ENCODE measurements around the gene CIRBP. TPM values are rescaled to one million over a fixed set of nuclear protein-coding genes. Genes with fewer than 3 reads are reported as not detected.

The CIRBP gene
- total RNA-seq, 1 donor from 2014 or later: 403 TPM

DNA sequence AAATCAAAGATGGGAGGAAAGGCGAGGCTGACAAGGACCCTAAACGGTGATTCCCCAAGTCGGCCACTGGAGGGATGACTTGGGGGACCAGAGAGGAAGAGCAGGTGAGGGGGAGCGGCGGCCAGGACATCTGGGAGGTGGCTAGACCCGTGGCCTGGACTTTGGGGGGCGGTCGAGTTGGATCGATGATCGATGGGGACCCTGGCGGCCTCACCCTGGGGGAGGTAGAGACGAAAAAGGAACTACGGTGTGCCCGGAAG is 7.7 kb upstream of the CIRBP start:
- TF ChIP-seq, protein P1, sequence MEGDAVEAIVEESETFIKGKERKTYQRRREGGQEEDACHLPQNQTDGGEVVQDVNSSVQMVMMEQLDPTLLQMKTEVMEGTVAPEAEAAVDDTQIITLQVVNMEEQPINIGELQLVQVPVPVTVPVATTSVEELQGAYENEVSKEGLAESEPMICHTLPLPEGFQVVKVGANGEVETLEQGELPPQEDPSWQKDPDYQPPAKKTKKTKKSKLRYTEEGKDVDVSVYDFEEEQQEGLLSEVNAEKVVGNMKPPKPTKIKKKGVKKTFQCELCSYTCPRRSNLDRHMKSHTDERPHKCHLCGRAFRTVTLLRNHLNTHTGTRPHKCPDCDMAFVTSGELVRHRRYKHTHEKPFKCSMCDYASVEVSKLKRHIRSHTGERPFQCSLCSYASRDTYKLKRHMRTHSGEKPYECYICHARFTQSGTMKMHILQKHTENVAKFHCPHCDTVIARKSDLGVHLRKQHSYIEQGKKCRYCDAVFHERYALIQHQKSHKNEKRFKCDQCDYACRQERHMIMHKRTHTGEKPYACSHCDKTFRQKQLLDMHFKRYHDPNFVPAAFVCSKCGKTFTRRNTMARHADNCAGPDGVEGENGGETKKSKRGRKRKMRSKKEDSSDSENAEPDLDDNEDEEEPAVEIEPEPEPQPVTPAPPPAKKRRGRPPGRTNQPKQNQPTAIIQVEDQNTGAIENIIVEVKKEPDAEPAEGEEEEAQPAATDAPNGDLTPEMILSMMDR (IDR thresholded peaks at IDR 0.05; ENCODE audit: insufficient read depth, low read length, poor library complexity, severe bottlenecking): peak; percentile 19
- Histone ChIP-seq H3K27me3 (ENCODE audit: control insufficient read depth, insufficient read depth, low read length) (no peaks in the 10 kb centered on the region), H3K36me3 (ENCODE audit: control insufficient read depth, insufficient read depth, low read length) (peaks cover 1% of the 10 kb centered on the region), H3K4me3 (ENCODE audit: low read depth, low read length) (peak overlapping the region; percentile 76)
- DNase-seq (ENCODE audit: low read depth): no peak

DNA sequence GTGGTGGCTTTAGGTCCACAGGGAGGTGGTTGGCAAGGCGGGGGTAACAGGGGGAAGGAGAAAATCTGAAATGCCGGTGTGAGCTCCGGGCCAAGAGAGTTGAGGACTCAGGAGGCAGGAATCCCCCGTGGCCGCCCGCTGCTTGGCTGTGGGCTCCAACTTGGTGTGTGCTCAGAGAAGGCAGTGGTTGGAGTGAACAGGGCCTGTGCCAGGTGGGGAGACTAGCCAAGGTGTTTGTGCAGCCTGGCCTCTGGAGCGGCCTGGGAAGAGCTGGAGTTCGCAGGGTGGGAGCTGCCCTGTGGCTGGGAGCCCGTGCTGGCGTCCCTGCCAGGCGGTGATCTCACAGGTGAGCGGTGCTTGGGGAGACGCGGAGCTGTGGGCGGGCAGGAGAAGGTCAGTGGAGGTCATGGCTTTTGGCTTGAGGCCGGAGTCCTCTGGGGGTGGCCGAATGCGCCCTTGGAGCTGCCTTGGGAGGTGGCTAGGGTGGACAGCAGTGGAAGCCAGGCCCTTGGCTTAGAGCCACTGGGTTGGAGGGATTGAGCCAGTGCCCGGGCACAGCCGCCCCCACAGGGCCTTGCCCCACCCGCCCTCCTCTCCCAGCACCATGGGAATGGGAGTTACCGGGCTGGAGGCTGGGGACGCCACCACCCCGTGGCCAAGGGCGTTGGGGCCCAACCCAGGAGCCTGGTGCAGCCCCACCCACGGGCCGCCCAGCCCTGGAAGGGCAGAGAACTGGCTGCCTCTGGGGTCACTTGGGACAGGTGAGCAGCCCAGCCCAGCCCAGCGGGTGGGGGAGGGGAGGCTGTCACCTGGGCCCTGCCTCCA is 7.1 kb upstream of the CIRBP start:
- no peaks in the 10 kb centered on the region for H3K27me3 ChIP-seq (ENCODE audit: control insufficient read depth, insufficient read depth, low read length)
- TF ChIP-seq, protein P1 (IDR thresholded peaks at IDR 0.05; ENCODE audit: insufficient read depth, low read length, poor library complexity, severe bottlenecking): no peak
- peak overlapping the region; percentile 76 for H3K4me3 ChIP-seq (ENCODE audit: low read depth, low read length)
- H3K36me3 ChIP-seq (ENCODE audit: control insufficient read depth, insufficient read depth, low read length): no peaks in the 10 kb centered on the region
- no peak for DNase-seq (ENCODE audit: low read depth)

DNA sequence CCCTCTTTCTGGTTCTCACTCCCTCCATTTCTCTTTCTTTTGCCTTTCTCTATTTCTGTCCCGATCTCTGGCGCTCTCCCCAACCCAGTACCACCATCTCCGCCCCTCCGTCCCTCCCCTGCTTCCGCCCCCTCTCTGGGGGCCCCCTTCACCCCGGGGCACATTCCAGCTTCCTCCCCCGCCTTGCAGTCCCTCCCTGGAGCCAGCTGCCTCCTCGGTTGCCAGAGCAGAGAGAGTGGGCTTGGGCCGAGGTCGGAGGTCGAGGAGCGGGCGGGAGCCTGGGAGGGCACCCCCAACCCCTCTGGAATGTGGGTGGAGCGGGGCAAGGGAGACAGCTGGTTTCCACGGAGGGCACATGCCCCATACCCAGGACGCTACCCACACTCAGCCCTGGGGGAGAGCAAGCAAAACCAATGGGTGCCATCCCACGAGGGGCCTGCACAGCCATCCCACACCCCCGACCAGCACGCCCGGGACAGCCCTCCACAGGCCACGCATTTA is 6.5 kb upstream of the CIRBP start:
- Histone ChIP-seq H3K27me3 (ENCODE audit: control insufficient read depth, insufficient read depth, low read length) (no peaks in the 10 kb centered on the region), H3K4me3 (ENCODE audit: low read depth, low read length) (peak overlapping the region; percentile 76), H3K36me3 (ENCODE audit: control insufficient read depth, insufficient read depth, low read length) (no peaks in the 10 kb centered on the region)
- TF ChIP-seq, protein P1 (IDR thresholded peaks at IDR 0.05; ENCODE audit: insufficient read depth, low read length, poor library complexity, severe bottlenecking): no peak
- no peak for DNase-seq (ENCODE audit: low read depth)

DNA sequence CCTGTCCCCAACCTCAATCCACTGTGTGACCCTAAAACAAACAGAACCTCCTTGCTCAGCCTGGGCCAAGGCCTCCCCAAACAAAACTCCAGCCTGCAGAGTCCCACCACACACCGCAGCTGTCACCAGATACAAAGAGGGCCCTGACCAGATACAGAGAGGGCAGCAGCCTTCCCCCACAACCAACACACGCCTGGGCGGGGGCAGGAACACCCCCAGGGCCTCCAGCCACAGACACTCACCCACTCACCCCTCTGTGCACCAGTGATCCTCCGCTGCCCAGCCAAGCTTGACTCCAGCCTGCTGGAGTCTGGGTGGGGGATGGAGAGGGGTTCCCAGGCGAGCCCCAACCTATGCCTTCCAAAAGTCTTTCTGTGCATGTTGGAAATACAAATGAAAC is 5.9 kb upstream of the CIRBP start:
- Histone ChIP-seq H3K36me3 (ENCODE audit: control insufficient read depth, insufficient read depth, low read length) (no peaks in the 10 kb centered on the region), H3K4me3 (ENCODE audit: low read depth, low read length) (no peak overlapping the region), H3K27me3 (ENCODE audit: control insufficient read depth, insufficient read depth, low read length) (no peaks in the 10 kb centered on the region)
- no peak for DNase-seq (ENCODE audit: low read depth)
- TF ChIP-seq, protein P1 (IDR thresholded peaks at IDR 0.05; ENCODE audit: insufficient read depth, low read length, poor library complexity, severe bottlenecking): no peak

DNA sequence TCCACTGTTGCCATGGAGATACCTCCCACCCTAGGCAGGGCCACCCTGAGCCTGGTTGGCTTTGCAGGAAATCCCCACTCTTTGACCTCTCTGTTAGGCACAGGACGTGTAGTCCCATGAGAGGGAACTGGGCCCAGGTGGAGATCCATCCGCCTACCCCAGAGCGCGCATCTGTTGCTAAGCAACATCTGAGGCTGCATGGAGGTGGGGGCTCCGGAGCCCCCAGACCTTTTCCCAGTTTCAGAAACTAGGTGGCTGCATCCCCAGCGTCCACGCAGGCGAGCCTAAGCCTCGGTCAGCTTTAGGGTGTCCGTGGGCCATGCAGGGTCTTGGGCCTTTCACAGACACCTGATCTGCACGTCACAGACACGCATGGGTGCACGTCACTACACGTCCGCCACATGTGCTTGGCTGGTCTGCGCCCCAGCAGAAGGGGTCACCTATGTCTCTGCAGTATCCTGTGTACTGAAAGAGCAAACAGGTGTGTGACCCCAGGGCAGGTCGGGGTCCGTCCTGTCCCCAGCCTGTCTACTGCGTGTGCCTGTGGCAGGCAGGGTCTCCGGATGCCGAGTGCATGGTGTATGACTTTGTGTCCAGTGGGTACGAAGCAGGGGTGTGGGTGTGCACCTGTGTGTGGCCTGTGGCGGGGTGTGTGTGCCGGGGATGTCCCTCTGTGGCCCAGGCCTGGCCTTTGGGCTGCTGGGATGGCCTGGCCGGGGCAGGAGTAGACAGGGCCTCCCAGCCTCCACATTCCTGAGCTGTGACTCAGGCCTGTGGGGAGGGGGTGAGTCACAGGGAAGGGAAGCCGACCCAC is 4.1 kb upstream of the CIRBP start:
- Histone ChIP-seq H3K27me3 (ENCODE audit: control insufficient read depth, insufficient read depth, low read length) (no peaks in the 10 kb centered on the region), H3K4me3 (ENCODE audit: low read depth, low read length) (no peak overlapping the region), H3K36me3 (ENCODE audit: control insufficient read depth, insufficient read depth, low read length) (no peaks in the 10 kb centered on the region)
- DNase-seq (ENCODE audit: low read depth): no peak
- TF ChIP-seq, protein P1 (IDR thresholded peaks at IDR 0.05; ENCODE audit: insufficient read depth, low read length, poor library complexity, severe bottlenecking): no peak
